NT2/D1 (cell line): ENCODE data around the gene TBCK.

ENCODE experiments used
- DNase-seq: peaks from one replicate; pipeline ENCODE4 v3.0.0-alpha.2; 2011; ENCODE audit warnings: low read depth, low spot score
- H3K27me3 ChIP-seq: 2 replicates; pipeline ENCODE4 v1.6.0; 2011; ENCODE audit warnings: mild to moderate bottlenecking; ENCODE audit not compliant: insufficient read length, insufficient read depth
- H3K36me3 ChIP-seq: 2 replicates; pipeline ENCODE4 v1.6.1; 2011; ENCODE audit warnings: mild to moderate bottlenecking, low read length, mixed read lengths; ENCODE audit not compliant: insufficient read depth, insufficient read length
- H3K4me1 ChIP-seq: 2 replicates; pipeline ENCODE4 v1.5.1; 2011; ENCODE audit not compliant: insufficient read depth, insufficient read length
- H3K4me3 ChIP-seq: 2 replicates; pipeline ENCODE4 v1.5.1; 2011; ENCODE audit warnings: low read depth; ENCODE audit not compliant: insufficient read length
- H3K9ac ChIP-seq: 2 replicates; pipeline ENCODE4 v1.6.0; 2011; ENCODE audit warnings: low read depth; ENCODE audit not compliant: insufficient read length
- H3K9me3 ChIP-seq: 2 replicates; pipeline ENCODE4 v1.5.1; 2011; ENCODE audit warnings: mild to moderate bottlenecking, low read length; ENCODE audit not compliant: insufficient read depth
- SUZ12 ChIP-seq: IDR thresholded peaks from 2 replicates; pipeline ENCODE4 v1.6.1; 2011; ENCODE audit not compliant: insufficient read length, insufficient read depth; ENCODE audit errors: extremely low read depth
- YY1 ChIP-seq: IDR thresholded peaks from 2 replicates; pipeline ENCODE4 v1.6.1; 2011; ENCODE audit not compliant: insufficient read length, insufficient read depth
- ZNF274 ChIP-seq: IDR thresholded peaks from 2 replicates; pipeline ENCODE4 v1.6.1; 2011; ENCODE audit warnings: mild to moderate bottlenecking, low read depth, low read length

Gene TBCK

GRCh38 chr4:106210021-106210420, 106.0 kb downstream of the TBCK start:
- Histone ChIP-seq H3K36me3 (peaks cover 6% of the 10 kb centered on the region), H3K4me3 (no peak overlapping the region), H3K9me3 (no peaks in the 10 kb centered on the region), H3K9ac (no peak overlapping the region), H3K4me1 (no peaks in the 10 kb centered on the region), H3K27me3 (no peaks in the 10 kb centered on the region)
- TF ChIP-seq SUZ12 (no peak), ZNF274 (no peak), YY1 (no peak)
- no peak for DNase-seq

- Histone ChIP-seq H3K4me1 (no peaks in the 10 kb centered on the region), H3K9ac (no peak overlapping the region), H3K27me3 (no peaks in the 10 kb centered on the region), H3K4me3 (no peak overlapping the region), H3K9me3 (no peaks in the 10 kb centered on the region), H3K36me3 (peaks cover 6% of the 10 kb centered on the region)
- no peak for TF ChIP-seq ZNF274
- no peak for DNase-seq
These were observed 107.2 kb downstream of the TBCK start for GRCh38 chr4:106208481-106209460.

- Histone ChIP-seq H3K9ac (no peak overlapping the region), H3K4me1 (no peaks in the 10 kb centered on the region), H3K27me3 (no peaks in the 10 kb centered on the region), H3K36me3 (no peaks in the 10 kb centered on the region), H3K9me3 (no peaks in the 10 kb centered on the region), H3K4me3 (no peak overlapping the region)
- DNase-seq, result no peak
- no peak for TF ChIP-seq YY1
- TF ChIP-seq SUZ12, result no peak
- TF ChIP-seq ZNF274, result no peak
These were observed 114.6 kb downstream of the TBCK start for GRCh38 chr4:106201373-106201772.

- no peaks in the 10 kb centered on the region for H3K4me1 ChIP-seq
- no peak for DNase-seq
- no peak overlapping the region for H3K9ac ChIP-seq
- H3K36me3 ChIP-seq, result peaks cover 7% of the 10 kb centered on the region
- no peaks in the 10 kb centered on the region for H3K27me3 ChIP-seq
- TF ChIP-seq SUZ12, result no peak
- no peak for TF ChIP-seq YY1
- no peak for TF ChIP-seq ZNF274
- no peaks in the 10 kb centered on the region for H3K9me3 ChIP-seq
- H3K4me3 ChIP-seq, result no peak overlapping the region
These were observed 120.5 kb downstream of the TBCK start for GRCh38 chr4:106195435-106195950.

GRCh38 chr4:106194801-106195200, 121.2 kb downstream of the TBCK start:
- no peaks in the 10 kb centered on the region for H3K4me1 ChIP-seq
- H3K9me3 ChIP-seq, result no peaks in the 10 kb centered on the region
- no peak overlapping the region for H3K9ac ChIP-seq
- peaks cover 7% of the 10 kb centered on the region for H3K36me3 ChIP-seq
- no peak for DNase-seq
- H3K4me3 ChIP-seq, result no peak overlapping the region
- H3K27me3 ChIP-seq, result no peaks in the 10 kb centered on the region
- TF ChIP-seq SUZ12, result no peak
- no peak for TF ChIP-seq ZNF274
- TF ChIP-seq YY1, result no peak

GRCh38 chr4:106192131-106192530, 123.9 kb downstream of the TBCK start:
- H3K4me1 ChIP-seq, result no peaks in the 10 kb centered on the region
- no peaks in the 10 kb centered on the region for H3K9me3 ChIP-seq
- no peak for TF ChIP-seq ZNF274
- TF ChIP-seq YY1, result no peak
- no peak overlapping the region for H3K4me3 ChIP-seq
- peaks cover 7% of the 10 kb centered on the region for H3K36me3 ChIP-seq
- H3K27me3 ChIP-seq, result no peaks in the 10 kb centered on the region
- no peak for DNase-seq
- no peak overlapping the region for H3K9ac ChIP-seq

GRCh38 chr4:106186201-106186600, 129.8 kb downstream of the TBCK start:
- H3K9me3 ChIP-seq, result no peaks in the 10 kb centered on the region
- H3K27me3 ChIP-seq, result no peaks in the 10 kb centered on the region
- H3K9ac ChIP-seq, result no peak overlapping the region
- H3K4me3 ChIP-seq, result no peak overlapping the region
- no peak for DNase-seq
- H3K36me3 ChIP-seq, result no peaks in the 10 kb centered on the region
- TF ChIP-seq YY1, result no peak
- no peak for TF ChIP-seq ZNF274
- no peak for TF ChIP-seq SUZ12
- no peaks in the 10 kb centered on the region for H3K4me1 ChIP-seq
